Measurements from ENCODE around the gene MAN1B1. TPM values are rescaled to one million over a fixed set of nuclear protein-coding genes. Genes with fewer than 3 reads are reported as not detected.

Gene MAN1B1
- total and polyA plus RNA-seq, 2 of the 8 experiments (the other 6 are each of a cell fraction or from before 2014, with no cell fraction given), result 33.7 to 36.3 TPM

DNA sequence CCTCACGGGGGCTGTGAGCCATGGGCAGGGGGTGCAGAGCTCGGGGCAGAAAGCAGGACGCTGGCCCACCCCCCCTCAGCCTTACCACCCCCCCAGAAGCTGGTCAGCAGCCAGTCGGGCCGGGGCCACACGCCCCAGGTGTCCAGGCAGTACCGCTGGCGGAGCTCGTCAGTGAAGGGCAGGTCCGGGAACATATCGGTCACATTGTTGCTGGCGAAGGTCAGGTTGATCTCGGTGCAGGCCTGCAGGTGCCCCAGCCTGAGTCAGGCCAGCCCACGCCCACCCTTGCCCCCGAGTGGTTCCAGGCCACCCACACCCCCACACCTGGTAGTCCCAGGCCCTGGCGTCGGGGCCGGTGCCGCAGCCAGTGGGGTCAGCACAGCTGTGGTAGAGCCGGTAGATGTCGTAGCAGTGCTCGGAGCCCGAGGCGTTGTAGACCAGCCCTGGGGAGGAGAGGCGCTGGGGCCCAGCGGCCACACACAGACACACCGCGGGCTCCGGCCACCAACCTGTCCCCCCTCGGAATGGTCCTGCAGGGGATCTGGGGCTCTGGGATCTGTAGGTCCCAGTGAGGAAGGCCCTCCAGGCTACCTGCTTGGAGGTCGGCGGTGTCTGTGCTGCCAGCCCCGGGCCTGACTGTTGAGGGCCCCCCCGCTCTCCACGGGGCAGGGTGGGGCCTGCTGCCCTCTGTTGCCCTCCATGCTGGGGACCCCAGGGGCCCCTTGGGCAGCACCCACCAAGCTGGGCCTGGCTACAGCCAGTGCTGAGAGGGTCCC lies 25.2 kb downstream of the MAN1B1 start (continued):
- TF ChIP-seq, protein P1, sequence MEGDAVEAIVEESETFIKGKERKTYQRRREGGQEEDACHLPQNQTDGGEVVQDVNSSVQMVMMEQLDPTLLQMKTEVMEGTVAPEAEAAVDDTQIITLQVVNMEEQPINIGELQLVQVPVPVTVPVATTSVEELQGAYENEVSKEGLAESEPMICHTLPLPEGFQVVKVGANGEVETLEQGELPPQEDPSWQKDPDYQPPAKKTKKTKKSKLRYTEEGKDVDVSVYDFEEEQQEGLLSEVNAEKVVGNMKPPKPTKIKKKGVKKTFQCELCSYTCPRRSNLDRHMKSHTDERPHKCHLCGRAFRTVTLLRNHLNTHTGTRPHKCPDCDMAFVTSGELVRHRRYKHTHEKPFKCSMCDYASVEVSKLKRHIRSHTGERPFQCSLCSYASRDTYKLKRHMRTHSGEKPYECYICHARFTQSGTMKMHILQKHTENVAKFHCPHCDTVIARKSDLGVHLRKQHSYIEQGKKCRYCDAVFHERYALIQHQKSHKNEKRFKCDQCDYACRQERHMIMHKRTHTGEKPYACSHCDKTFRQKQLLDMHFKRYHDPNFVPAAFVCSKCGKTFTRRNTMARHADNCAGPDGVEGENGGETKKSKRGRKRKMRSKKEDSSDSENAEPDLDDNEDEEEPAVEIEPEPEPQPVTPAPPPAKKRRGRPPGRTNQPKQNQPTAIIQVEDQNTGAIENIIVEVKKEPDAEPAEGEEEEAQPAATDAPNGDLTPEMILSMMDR (IDR thresholded peaks at IDR 0.05; ENCODE audit: control extremely low read depth in 1 of 3, insufficient read depth in 1 of 3, low read depth in 1 of 3, low read length in 3 of 3), result no peak
- no peak for TF ChIP-seq TCF12 (IDR thresholded peaks at IDR 0.05; ENCODE audit: low read depth, low read length)
- TF ChIP-seq KDM1A (IDR thresholded peaks at IDR 0.05; ENCODE audit: borderline replicate concordance, low read length), result no peak
- no peak for TF ChIP-seq GTF2F1 (IDR thresholded peaks at IDR 0.05; ENCODE audit: borderline replicate concordance, low read depth, low read length)
- no peak for TF ChIP-seq SUZ12 (IDR thresholded peaks at IDR 0.05; ENCODE audit: low read length)
- no peak for TF ChIP-seq HDAC6 (IDR thresholded peaks at IDR 0.05; ENCODE audit: low read depth, low read length)
- no peak for TF ChIP-seq YY1 (IDR thresholded peaks at IDR 0.05; ENCODE audit: low read depth, low read length)
- TF ChIP-seq NRF1 (IDR thresholded peaks at IDR 0.05; ENCODE audit: low read depth, low read length), result no peak
- no peak for TF ChIP-seq SAP30 (IDR thresholded peaks at IDR 0.05; ENCODE audit: insufficient read depth, insufficient replicate concordance, low read length)
